Smooth muscle cell (in vitro differentiated cells): ENCODE measurements around the gene MYO1B. TPM values are rescaled to one million over a fixed set of nuclear protein-coding genes. Genes with fewer than 3 reads are reported as not detected.
"Not testable (repeated sequence)": the region's sequence is repeated elsewhere in the genome, so short reads cannot be mapped to it uniquely, and the experiment has no call there.

Source experiments
- DNase-seq: peaks from one replicate; lab custom pipeline; 2025; ENCODE audit not compliant: unreplicated experiment; lab: John Stamatoyannopoulos, UW
- H2AFZ ChIP-seq: fragments of 200-600 bp; sonication (generic); 2 replicates; pipeline ENCODE4 v1.6.0; 2016; ENCODE audit warnings: antibody characterized with exemption, low read depth, mild to moderate bottlenecking
- H3F3A ChIP-seq: fragments of 200-600 bp; sonication (generic); 2 replicates; pipeline ENCODE4 v1.6.0; 2017; ENCODE audit warnings: antibody characterized with exemption, low read depth
- H3K27ac ChIP-seq: fragments of 200-600 bp; sonication (generic); 2 replicates; pipeline ENCODE4 v1.5.1; 2016; ENCODE audit warnings: low read depth, mild to moderate bottlenecking
- H3K27me3 ChIP-seq: fragments of 200-600 bp; sonication (generic); 2 replicates; pipeline ENCODE4 v1.6.1; 2016; ENCODE audit warnings: low read depth, mild to moderate bottlenecking
- H3K36me3 ChIP-seq: fragments of 200-600 bp; sonication (generic); 2 replicates; pipeline ENCODE4 v1.5.1; 2016; ENCODE audit warnings: low read depth
- H3K4me1 ChIP-seq: fragments of 200-600 bp; sonication (generic); 2 replicates; pipeline ENCODE4 v1.5.1; 2016; ENCODE audit warnings: low read depth
- H3K4me2 ChIP-seq: fragments of 200-600 bp; sonication (generic); 2 replicates; pipeline ENCODE4 v1.6.0; 2016; ENCODE audit warnings: mild to moderate bottlenecking
- H3K4me3 ChIP-seq: fragments of 200-600 bp; sonication (generic); 2 replicates; pipeline ENCODE4 v1.5.1; 2016; ENCODE audit warnings: mild to moderate bottlenecking
- H3K79me2 ChIP-seq: fragments of 200-600 bp; sonication (generic); 2 replicates; pipeline ENCODE4 v1.6.0; 2016; ENCODE audit warnings: low read depth, mild to moderate bottlenecking
- H3K9ac ChIP-seq: fragments of 200-600 bp; sonication (generic); 2 replicates; pipeline ENCODE4 v1.6.0; 2016; ENCODE audit warnings: low read depth
- H3K9me3 ChIP-seq: fragments of 200-600 bp; sonication (generic); replicated peaks from 2 replicates; pipeline ENCODE4 v1.5.1; 2016; ENCODE audit warnings: low read depth
- H4K20me1 ChIP-seq: fragments of 200-600 bp; sonication (generic); 2 replicates; pipeline ENCODE4 v1.6.0; 2016; ENCODE audit warnings: low read depth
- CTCF ChIP-seq: fragments of 200-600 bp; sonication (generic); IDR thresholded peaks from 2 replicates; pipeline ENCODE4 v1.5.1; 2017; ENCODE audit warnings: borderline replicate concordance, mild to moderate bottlenecking, antibody characterized with exemption; ENCODE audit not compliant: insufficient read depth, poor library complexity, severe bottlenecking
- WGBS: methylation state at CpG from one replicate; pipeline ENCODE4 v1.1.7; 2016; ENCODE audit warnings: low lambda C conversion rate; 5-methylcytosine and 5-hydroxymethylcytosine counted together
- polyA plus RNA-seq: library from polyadenylated mRNA; unstranded; fragments of >200 nt; fragmentation: Nextera tagmentation; extraction: Ambion mirVana; gene quantifications from 2 replicates; pipeline ENCODE4 v1.2.1, GENCODE V29; 2016
- total RNA-seq: library from RNA; depleted of rRNA; stranded (reverse); fragments of >200 nt; gene quantifications from 2 replicates; pipeline ENCODE4 v1.2.3, GENCODE V29; 2014

MYO1B gene
- total and polyA plus RNA-seq, 2 experiments from 2014 or later: 58.8 to 133 TPM

GRCh38 chr2:191452065-191452464 is 206.9 kb downstream of the MYO1B start:
- TF ChIP-seq CTCF: no peak
- Histone ChIP-seq H3K79me2 (no peaks in the 10 kb centered on the region), H3K9me3 (no peaks in the 10 kb centered on the region), H3F3A (no peaks in the 10 kb centered on the region), H3K4me3 (no peak overlapping the region), H4K20me1 (no peaks in the 10 kb centered on the region), H3K36me3 (no peaks in the 10 kb centered on the region), H3K4me1 (peaks cover 3% of the 10 kb centered on the region), H3K9ac (no peak overlapping the region), H3K27ac (no peak overlapping the region), H2AFZ (no peak overlapping the region), H3K4me2 (no peak overlapping the region), H3K27me3 (no peaks in the 10 kb centered on the region)
- DNase-seq: no peak
- WGBS: 84% methylated on average over 3 of the region's 3 CpGs

DNA sequence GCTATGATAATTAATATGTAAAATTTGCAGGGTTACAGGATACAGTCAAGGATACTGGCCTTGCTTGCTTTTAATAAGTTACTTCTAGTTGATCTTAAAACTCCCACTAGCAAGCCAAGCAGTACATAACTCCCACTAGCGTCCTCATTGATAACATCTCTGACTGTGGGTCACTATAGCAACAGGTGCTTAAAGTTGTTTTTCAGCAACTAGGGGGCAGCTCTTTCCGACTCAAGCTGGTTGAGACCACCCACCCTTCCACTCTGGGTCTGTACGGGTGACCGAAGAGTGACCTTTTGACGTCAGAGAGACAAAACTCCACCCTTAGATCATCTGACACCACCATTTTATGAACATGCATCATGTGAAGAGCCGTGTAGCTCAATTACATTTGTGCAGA is 208.6 kb downstream of the MYO1B start:
- H3K27ac ChIP-seq: no peak overlapping the region
- H3K4me2 ChIP-seq: no peak overlapping the region
- no peak overlapping the region for H2AFZ ChIP-seq
- no peaks in the 10 kb centered on the region for H3K27me3 ChIP-seq
- no peaks in the 10 kb centered on the region for H4K20me1 ChIP-seq
- no peaks in the 10 kb centered on the region for H3K4me1 ChIP-seq
- WGBS: 94% methylated on average over 6 of the region's 6 CpGs
- no peak for TF ChIP-seq CTCF
- H3K4me3 ChIP-seq: no peak overlapping the region
- H3K79me2 ChIP-seq: no peaks in the 10 kb centered on the region
- H3K36me3 ChIP-seq: no peaks in the 10 kb centered on the region
- no peak for DNase-seq
- H3K9ac ChIP-seq: no peak overlapping the region
- H3K9me3 ChIP-seq: no peaks in the 10 kb centered on the region
- no peaks in the 10 kb centered on the region for H3F3A ChIP-seq

- H3K4me3 ChIP-seq, H4K20me1 ChIP-seq, H3K4me1 ChIP-seq, H3K4me2 ChIP-seq, H3K79me2 ChIP-seq, H3F3A ChIP-seq, H3K9me3 ChIP-seq, DNase-seq, H3K27me3 ChIP-seq, H2AFZ ChIP-seq, H3K9ac ChIP-seq, H3K27ac ChIP-seq, H3K36me3 ChIP-seq: not testable (repeated sequence)
- 89% methylated on average over 10 of the region's 12 CpGs for WGBS
Observed at GRCh38 chr2:191456506-191456905, 211.3 kb downstream of the MYO1B start.

GRCh38 chr2:191459158-191459557 is 214.0 kb downstream of the MYO1B start:
- Histone ChIP-seq H2AFZ (no peak overlapping the region), H3K27me3 (no peaks in the 10 kb centered on the region), H3K9me3 (peaks cover 4% of the 10 kb centered on the region), H3F3A (no peaks in the 10 kb centered on the region), H3K4me3 (no peak overlapping the region), H3K79me2 (no peaks in the 10 kb centered on the region), H3K4me1 (no peaks in the 10 kb centered on the region), H3K9ac (no peak overlapping the region), H3K27ac (no peak overlapping the region), H3K4me2 (no peak overlapping the region), H4K20me1 (no peaks in the 10 kb centered on the region), H3K36me3 (no peaks in the 10 kb centered on the region)
- DNase-seq: no peak
- no peak for TF ChIP-seq CTCF
